IMR-90 (cell line): ENCODE data around the gene DDA1. TPM values are rescaled to one million over a fixed set of nuclear protein-coding genes. Genes with fewer than 3 reads are reported as not detected.

Source experiments
- ATAC-seq: fragments of 200-7000 bp; cut with Tn5 transposase; 2 replicates; pipeline ENCODE4 v1.9.1; 2020; ENCODE audit warnings: low read depth, mild to moderate bottlenecking, moderate library complexity
- BruUV-seq: library from RNA; stranded (reverse); fragments of 400-500 nt; replicated peaks from 2 replicates; lab custom pipeline; 2021; lab: Mats Ljungman, UMichigan
- CTCF ChIA-PET: fragments of 300-600 bp; formaldehyde crosslinking; extraction: SDS; loops from one replicate; lab custom pipeline; 2021; ENCODE audit warnings: antibody characterized with exemption; lab: Yijun Ruan, JAX
- POLR2A ChIA-PET: fragments of 300-600 bp; sonication (Branson Sonifier 250); formaldehyde crosslinking; loops from one replicate; lab custom pipeline; 2022; ENCODE audit warnings: antibody characterized with exemption; ENCODE audit not compliant: unreplicated experiment; lab: Charles Lee
- DNase-seq: peaks from one replicate; pipeline ENCODE4 v3.0.0; 2013
- H2AFZ ChIP-seq: replicated peaks from 2 replicates; pipeline ENCODE3; 2013; ENCODE audit warnings: low read length, mild to moderate bottlenecking; ENCODE audit not compliant: poor library complexity
- H2AK5ac ChIP-seq: 2 replicates; pipeline ENCODE4 v1.6.1; 2013; ENCODE audit warnings: low read depth, low read length, inconsistent platforms
- H2AK9ac ChIP-seq: replicated peaks from 2 replicates; pipeline ENCODE3; 2013; ENCODE audit warnings: mild to moderate bottlenecking, low read depth, low read length, moderate library complexity; ENCODE audit not compliant: poor library complexity
- H2BK120ac ChIP-seq: 2 replicates; pipeline ENCODE4 v1.6.1; 2013; ENCODE audit warnings: low read depth, low read length, inconsistent platforms
- H2BK15ac ChIP-seq: 3 replicates; pipeline ENCODE4 v1.6.1; 2013; ENCODE audit warnings: low read depth, low read length, inconsistent platforms
- H2BK20ac ChIP-seq: 2 replicates; pipeline ENCODE4 v1.6.1; 2013; ENCODE audit warnings: low read depth, mild to moderate bottlenecking, inconsistent platforms, low read length, moderate library complexity
- H2BK5ac ChIP-seq: 2 replicates; pipeline ENCODE4 v1.6.1; 2013; ENCODE audit warnings: mild to moderate bottlenecking, low read depth, low read length, inconsistent platforms; ENCODE audit not compliant: poor library complexity, severe bottlenecking
- H3K14ac ChIP-seq: replicated peaks from 2 replicates; pipeline ENCODE4 v1.6.1; 2013; ENCODE audit warnings: low read depth, low read length, inconsistent platforms
- H3K18ac ChIP-seq: 2 replicates; pipeline ENCODE4 v1.6.1; 2013; ENCODE audit warnings: low read depth, low read length, control low read depth
- H3K23ac ChIP-seq: 2 replicates; pipeline ENCODE4 v1.6.1; 2013; ENCODE audit warnings: low read depth, low read length, inconsistent platforms
- H3K27ac ChIP-seq: 2 replicates; pipeline ENCODE4 v1.5.1; 2013; ENCODE audit warnings: mild to moderate bottlenecking, control low read depth, low read length; ENCODE audit not compliant: insufficient read depth
- H3K27me3 ChIP-seq: 2 replicates; pipeline ENCODE4 v1.6.1; 2013; ENCODE audit warnings: low read length; ENCODE audit not compliant: control insufficient read depth, insufficient read depth
- H3K36me3 ChIP-seq: 2 replicates; pipeline ENCODE4 v1.6.1; 2013; ENCODE audit warnings: low read length, mixed read lengths; ENCODE audit not compliant: control insufficient read depth, insufficient read depth
- H3K4ac ChIP-seq: 2 replicates; pipeline ENCODE4 v1.6.1; 2013; ENCODE audit warnings: low read depth, low read length, inconsistent platforms
- H3K4me1 ChIP-seq: 2 replicates; pipeline ENCODE4 v1.6.1; 2013; ENCODE audit warnings: low read length, mixed read lengths; ENCODE audit not compliant: control insufficient read depth, insufficient read depth
- H3K4me2 ChIP-seq: 2 replicates; pipeline ENCODE4 v1.6.1; 2013; ENCODE audit warnings: low read depth, mild to moderate bottlenecking, control low read depth, low read length, moderate library complexity
- H3K4me3 ChIP-seq: 2 replicates; pipeline ENCODE4 v1.5.1; 2013; ENCODE audit warnings: low read depth, mild to moderate bottlenecking, control low read depth, low read length, moderate library complexity; ENCODE audit not compliant: insufficient read depth
- H3K56ac ChIP-seq: 2 replicates; pipeline ENCODE4 v1.6.1; 2013; ENCODE audit warnings: low read length, inconsistent platforms; ENCODE audit not compliant: insufficient read depth; ENCODE audit errors: extremely low read depth
- H3K79me1 ChIP-seq, 2 experiments: 2 replicates each; pipeline ENCODE4 v1.6.1; 2013; ENCODE audit warnings: low read length in 2 of 2, inconsistent platforms in 1 of 2, low read depth in 1 of 2
- H3K9ac ChIP-seq: 2 replicates; pipeline ENCODE4 v1.6.1; 2013; ENCODE audit warnings: low read depth, low read length, control low read depth
- H3K9me1 ChIP-seq: 2 replicates; pipeline ENCODE4 v1.6.1; 2013; ENCODE audit warnings: low read length, inconsistent platforms; ENCODE audit not compliant: insufficient read depth
- H3K9me3 ChIP-seq: 2 replicates; pipeline ENCODE4 v1.6.1; 2013; ENCODE audit warnings: low read length; ENCODE audit not compliant: control insufficient read depth, insufficient read depth
- H4K20me1 ChIP-seq: 2 replicates; pipeline ENCODE4 v1.6.1; 2013; ENCODE audit warnings: low read length, inconsistent platforms; ENCODE audit not compliant: insufficient read depth
- H4K5ac ChIP-seq: 2 replicates; pipeline ENCODE4 v1.6.1; 2013; ENCODE audit warnings: mild to moderate bottlenecking, low read depth, low read length, control low read depth
- H4K8ac ChIP-seq, 2 experiments: 2 replicates each; pipeline ENCODE4 v1.6.1; 2013; ENCODE audit warnings: low read depth in 2 of 2, low read length in 2 of 2, control low read depth in 1 of 2, inconsistent platforms in 1 of 2
- H4K91ac ChIP-seq: 2 replicates; pipeline ENCODE4 v1.6.1; 2013; ENCODE audit warnings: low read depth, low read length, inconsistent platforms; ENCODE audit not compliant: insufficient read depth
- CHD1 ChIP-seq: IDR thresholded peaks from 2 replicates; pipeline ENCODE4 v1.6.1; 2012; ENCODE audit warnings: low read depth, low read length, improper control_type of control experiment
- FOS ChIP-seq: fragments of 150-350 bp; IDR thresholded peaks from 2 replicates; pipeline ENCODE4 v1.6.1; 2016; ENCODE audit warnings: low read depth, low read length
- WGBS, 2 experiments: methylation state at CpG; one replicate each; pipeline versions ENCODE4 v1.1.5 to v1.1.7; 2013; ENCODE audit warnings: missing lambda C conversion rate in 2 of 2; ENCODE audit not compliant: insufficient read length in 1 of 2; ENCODE audit errors: extremely low coverage in 2 of 2; 5-methylcytosine and 5-hydroxymethylcytosine counted together
- dilution Hi-C: fragments of 300-500 bp; cut with HindIII; formaldehyde crosslinking; loops from one replicate; pipeline ENCODE4 v1.14.3; 2018; ENCODE audit warnings: low sequenced_read_pairs; ENCODE audit not compliant: unreplicated experiment
- in situ Hi-C: fragments of 300-500 bp; cut with MboI; formaldehyde crosslinking; loops from 3 replicates; pipeline ENCODE4 v1.14.3; 2019; ENCODE audit warnings: low sequenced_read_pairs, inconsistent platforms, mixed read lengths
- intact Hi-C: fragments of 100-400 bp; cut with micrococcal nuclease; formaldehyde crosslinking; loops from 2 replicates; pipeline ENCODE4 v1.10.0; 2022
- polyA plus RNA-seq, 3 experiments: library from polyadenylated mRNA; depleted of rRNA; stranded (reverse); fragments of >200 nt; gene quantifications; 2 replicates each; pipeline ENCODE4 v1.2.3, GENCODE V29; 2012; ENCODE audit warnings: low replicate concordance in 1 of 3
- total RNA-seq: library from RNA; depleted of rRNA; stranded (reverse); fragments of >200 nt; gene quantifications from 2 replicates; pipeline ENCODE4 v1.2.3, GENCODE V29; 2012

Gene DDA1
- total and polyA plus RNA-seq, 2 of the 4 experiments (the other 2 are of a cell fraction): 33.7 to 87.2 TPM

DNA sequence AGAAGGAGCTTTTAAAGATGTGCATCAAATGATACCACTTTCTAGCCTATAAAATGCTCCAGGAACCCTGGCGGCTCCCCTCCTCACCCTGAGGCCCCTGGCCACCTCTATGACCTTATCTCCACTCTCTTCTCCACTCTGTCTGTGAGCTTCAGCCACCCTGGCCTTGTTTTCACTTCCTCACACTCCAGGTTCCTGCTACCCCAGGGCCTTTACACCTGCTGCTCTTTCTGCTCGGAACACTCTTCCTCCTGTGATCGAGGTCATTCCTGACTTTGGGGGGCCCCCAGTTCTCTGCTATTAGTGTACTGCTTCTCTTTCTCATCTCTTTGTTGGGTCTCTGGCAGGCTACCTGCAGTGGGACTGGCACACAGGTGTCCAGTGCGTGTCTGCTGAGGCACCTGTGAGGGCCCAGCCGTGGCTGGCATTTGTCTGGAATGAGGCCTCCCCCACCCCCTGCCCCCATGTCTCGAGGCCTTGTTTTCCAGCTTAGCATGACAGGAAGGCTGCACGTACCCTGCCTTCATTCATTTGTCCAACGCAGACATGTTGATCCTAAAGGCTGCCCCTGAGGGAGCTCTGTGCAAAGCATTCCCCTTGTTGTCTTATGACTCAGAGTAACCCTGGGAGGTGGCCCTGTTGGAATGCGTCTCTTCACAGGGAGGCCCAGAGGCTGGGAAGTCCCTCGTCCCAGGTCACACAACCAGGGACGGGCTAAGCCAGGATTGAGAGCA is 2.3 kb downstream of the DDA1 start:
- H3K27ac ChIP-seq: peak overlapping the region; percentile 81
- H4K91ac ChIP-seq: peak overlapping the region; percentile 73
- peak overlapping the region; percentile 79 for H3K4ac ChIP-seq
- 67% methylated on average over 10 of the region's 11 CpGs; no CpG with 5 or more reads in 1 of the 2 experiments for WGBS, 2 experiments
- H3K9me3 ChIP-seq: no peaks in the 10 kb centered on the region
- H2BK5ac ChIP-seq: peak overlapping the region; percentile 89
- ATAC-seq: peak; percentile 48
- intact Hi-C loops: no loop called here
- peaks cover 29% of the 10 kb centered on the region for H3K36me3 ChIP-seq
- TF ChIP-seq FOS (peak; percentile 66), CHD1 (no peak)
- CTCF ChIA-PET: no interaction called here
- no peak overlapping the region for H3K18ac ChIP-seq
- in situ Hi-C loops: no loop called here
- H2BK20ac ChIP-seq: 0 out of 2 replicates have a peak overlapping the region, but pooled peaks have one; percentile 25
- peak overlapping the region; percentile 22; the same call in 1 of the 2 replicates for H3K9ac ChIP-seq
- H3K4me3 ChIP-seq: no peak overlapping the region
- H4K8ac ChIP-seq: peak overlapping the region; percentile 30 to 43; a peak in 1 of 4 replicates
- dilution Hi-C loops: no loop called here
- H3K9me1 ChIP-seq: peaks cover 17% of the 10 kb centered on the region
- H4K20me1 ChIP-seq: peaks cover 29% of the 10 kb centered on the region
- H3K56ac ChIP-seq: no peak overlapping the region
- DNase-seq: peak; percentile 79
- peak overlapping the region; percentile 42; the same call in 1 of the 2 replicates for H4K5ac ChIP-seq
- H2BK120ac ChIP-seq: no peak overlapping the region
- H3K23ac ChIP-seq: no peak overlapping the region
- no peak overlapping the region for H2BK15ac ChIP-seq
- H2AK9ac ChIP-seq: peak overlapping the region; percentile 92
- no peaks in the 10 kb centered on the region for H3K27me3 ChIP-seq
- POLR2A ChIA-PET: no interaction called here
- H3K4me2 ChIP-seq: peak overlapping the region; percentile 57
- H2AFZ ChIP-seq: no peak overlapping the region
- H3K79me1 ChIP-seq: peaks cover 34 to 73% of the 10 kb centered on the region in 2 experiments
- BruUV-seq: no TSS peak
- peaks cover 12% of the 10 kb centered on the region for H3K4me1 ChIP-seq
- peak overlapping the region; percentile 19 for H3K14ac ChIP-seq
- H2AK5ac ChIP-seq: peak overlapping the region; percentile 93
